H9 (cell line): ENCODE results near the gene THAP11. TPM values are rescaled to one million over a fixed set of nuclear protein-coding genes. Genes with fewer than 3 reads are reported as not detected.

Experiments used
- DNase-seq: peaks from one replicate; pipeline ENCODE4 v3.0.0-alpha.2; 2017
- H2AFZ ChIP-seq: one replicate; pipeline ENCODE4 v1.6.1; 2013; ENCODE audit warnings: mild to moderate bottlenecking, low read length, control low read depth, moderate library complexity
- H2AK5ac ChIP-seq: 2 replicates; pipeline ENCODE4 v1.6.1; 2013; ENCODE audit warnings: low read length, control low read depth, mixed read lengths; ENCODE audit not compliant: insufficient read length
- H2BK120ac ChIP-seq: one replicate; pipeline ENCODE4 v1.6.1; 2013; ENCODE audit warnings: low read depth, mild to moderate bottlenecking, low read length, control low read depth, inconsistent platforms; ENCODE audit not compliant: poor library complexity, severe bottlenecking
- H2BK12ac ChIP-seq: 2 replicates; pipeline ENCODE4 v1.6.1; 2013; ENCODE audit warnings: low read length, control low read depth, mixed read lengths, low read depth; ENCODE audit not compliant: insufficient read length
- H2BK15ac ChIP-seq: 2 replicates; pipeline ENCODE4 v1.6.1; 2013; ENCODE audit warnings: low read depth, low read length, control low read depth
- H2BK20ac ChIP-seq: one replicate; pipeline ENCODE4 v1.6.1; 2013; ENCODE audit warnings: low read depth, mild to moderate bottlenecking, low read length, control low read depth, inconsistent platforms; ENCODE audit not compliant: poor library complexity, severe bottlenecking
- H2BK5ac ChIP-seq: 2 replicates; pipeline ENCODE4 v1.6.1; 2013; ENCODE audit warnings: low read length, control low read depth, mixed read lengths; ENCODE audit not compliant: insufficient read length
- H3K14ac ChIP-seq: 2 replicates; pipeline ENCODE4 v1.6.1; 2013; ENCODE audit warnings: low read length, control low read depth; ENCODE audit not compliant: insufficient read depth
- H3K18ac ChIP-seq: 2 replicates; pipeline ENCODE4 v1.6.1; 2013; ENCODE audit warnings: low read depth, mild to moderate bottlenecking, mixed read lengths, low read length, control low read depth; ENCODE audit not compliant: insufficient read length
- H3K23ac ChIP-seq: 2 replicates; pipeline ENCODE4 v1.6.1; 2013; ENCODE audit warnings: low read length, control low read depth, mixed read lengths, low read depth; ENCODE audit not compliant: insufficient read length
- H3K23me2 ChIP-seq: 2 replicates; pipeline ENCODE4 v1.6.1; 2013; ENCODE audit warnings: low read depth, mild to moderate bottlenecking, mixed read lengths, low read length, control low read depth; ENCODE audit not compliant: insufficient read length, poor library complexity, severe bottlenecking
- H3K27ac ChIP-seq: 2 replicates; pipeline ENCODE4 v1.5.1; 2013; ENCODE audit warnings: low read length, control low read depth, mixed read lengths, low read depth; ENCODE audit not compliant: insufficient read length
- H3K27me3 ChIP-seq: 2 replicates; pipeline ENCODE4 v1.6.1; 2013; ENCODE audit warnings: low read length, control low read depth, inconsistent platforms; ENCODE audit not compliant: insufficient read depth
- H3K4ac ChIP-seq: 2 replicates; pipeline ENCODE4 v1.6.1; 2013; ENCODE audit warnings: low read depth, mild to moderate bottlenecking, control low read depth, inconsistent platforms, low read length, moderate library complexity
- H3K4me1 ChIP-seq: 2 replicates; pipeline ENCODE4 v1.6.1; 2013; ENCODE audit warnings: low read length, control low read depth, inconsistent platforms; ENCODE audit not compliant: insufficient read depth
- H3K4me2 ChIP-seq: 2 replicates; pipeline ENCODE4 v1.6.1; 2013; ENCODE audit warnings: low read length, control low read depth, mixed read lengths; ENCODE audit not compliant: insufficient read length, insufficient read depth
- H3K56ac ChIP-seq: 2 replicates; pipeline ENCODE4 v1.6.1; 2013; ENCODE audit warnings: low read depth, mild to moderate bottlenecking, mixed read lengths, low read length, control low read depth; ENCODE audit not compliant: insufficient read length
- H3K79me1 ChIP-seq: 2 replicates; pipeline ENCODE4 v1.6.1; 2013; ENCODE audit warnings: low read depth, mild to moderate bottlenecking, moderate library complexity, low read length, control low read depth, inconsistent platforms; ENCODE audit not compliant: insufficient read depth, poor library complexity, severe bottlenecking
- H3K79me2 ChIP-seq: 2 replicates; pipeline ENCODE4 v1.6.1; 2013; ENCODE audit warnings: low read length, control low read depth, inconsistent platforms; ENCODE audit not compliant: insufficient read depth
- H3K9ac ChIP-seq: 2 replicates; pipeline ENCODE4 v1.6.1; 2013; ENCODE audit warnings: low read length, control low read depth, mixed read lengths; ENCODE audit not compliant: insufficient read length; ENCODE audit errors: extremely low read depth
- H3K9me3 ChIP-seq: one replicate; pipeline ENCODE4 v1.6.1; 2013; ENCODE audit warnings: low read depth, low read length, inconsistent platforms; ENCODE audit not compliant: control insufficient read depth
- H3T11ph ChIP-seq: one replicate; pipeline ENCODE4 v1.6.1; 2013; ENCODE audit warnings: mild to moderate bottlenecking, low read length, control low read depth, inconsistent platforms
- H4K20me1 ChIP-seq: one replicate; pipeline ENCODE4 v1.6.1; 2013; ENCODE audit not compliant: control insufficient read depth, insufficient read length, insufficient read depth
- H4K5ac ChIP-seq: 2 replicates; pipeline ENCODE4 v1.6.1; 2013; ENCODE audit warnings: low read depth, mild to moderate bottlenecking, mixed read lengths, low read length, control low read depth; ENCODE audit not compliant: insufficient read length
- H4K8ac ChIP-seq: replicated peaks from 2 replicates; pipeline ENCODE4 v1.6.1; 2013; ENCODE audit warnings: low read length, control low read depth, mixed read lengths, low read depth; ENCODE audit not compliant: insufficient read length
- H4K91ac ChIP-seq: 2 replicates; pipeline ENCODE4 v1.6.1; 2013; ENCODE audit warnings: low read depth, mild to moderate bottlenecking, moderate library complexity, mixed read lengths, low read length, control low read depth; ENCODE audit not compliant: insufficient read length
- H3K27ac Mint-ChIP-seq, 3 experiments: 2 replicates in 2 of 3; 3 replicates in 1 of 3; pipeline ENCODE4 v1.8.0; 2020 to 2021; ENCODE audit warnings: mixed read lengths in 3 of 3, mild to moderate bottlenecking in 1 of 3, moderate library complexity in 1 of 3
- H3K27me3 Mint-ChIP-seq: 2 replicates; pipeline ENCODE4 v1.8.0; 2021; ENCODE audit warnings: low read depth, mild to moderate bottlenecking, moderate library complexity, mixed read lengths
- H3K36me3 Mint-ChIP-seq, 3 experiments: 2 replicates in 2 of 3; 3 replicates in 1 of 3; pipeline ENCODE4 v1.8.0; 2020 to 2021; ENCODE audit warnings: low read depth in 3 of 3, mixed read lengths in 3 of 3; ENCODE audit not compliant: insufficient read depth in 1 of 3
- H3K4me1 Mint-ChIP-seq, 2 experiments: 2 replicates each; pipeline ENCODE4 v1.8.0; 2020; ENCODE audit warnings: mixed read lengths in 2 of 2
- H3K4me3 Mint-ChIP-seq, 2 experiments: 2 replicates in 1 of 2; 3 replicates in 1 of 2; pipeline ENCODE4 v1.8.0; 2020 to 2021; ENCODE audit warnings: mild to moderate bottlenecking in 2 of 2, mixed read lengths in 2 of 2, moderate library complexity in 1 of 2
- H3K9me3 Mint-ChIP-seq, 2 experiments: 2 replicates in 1 of 2; 3 replicates in 1 of 2; pipeline ENCODE4 v1.8.0; 2020; ENCODE audit warnings: mild to moderate bottlenecking in 2 of 2, mixed read lengths in 2 of 2, moderate library complexity in 1 of 2
- WGBS: extraction: QIAGEN DNeasy Blood & Tissue Kit; methylation state at CpG from one replicate; pipeline ENCODE4 v1.1.7; 2013; ENCODE audit warnings: missing lambda C conversion rate, low lambda C conversion rate, mixed read lengths; ENCODE audit not compliant: insufficient read length; ENCODE audit errors: extremely low coverage; 5-methylcytosine and 5-hydroxymethylcytosine counted together
- total RNA-seq: library from RNA; stranded (reverse); gene quantifications from 2 replicates; pipeline ENCODE4 v1.2.1, GENCODE V29; 2021
- TF ChIP-seq, protein P1 (sequence below): fragments of 200-600 bp; sonication (generic); conservative IDR thresholded peaks from 3 replicates; pipeline ENCODE4 v1.8.0; 2021; ENCODE audit warnings: antibody characterized with exemption, mild to moderate bottlenecking

The THAP11 gene
- total RNA-seq, 1 experiment from 2014 or later = 48.9 TPM

DNA sequence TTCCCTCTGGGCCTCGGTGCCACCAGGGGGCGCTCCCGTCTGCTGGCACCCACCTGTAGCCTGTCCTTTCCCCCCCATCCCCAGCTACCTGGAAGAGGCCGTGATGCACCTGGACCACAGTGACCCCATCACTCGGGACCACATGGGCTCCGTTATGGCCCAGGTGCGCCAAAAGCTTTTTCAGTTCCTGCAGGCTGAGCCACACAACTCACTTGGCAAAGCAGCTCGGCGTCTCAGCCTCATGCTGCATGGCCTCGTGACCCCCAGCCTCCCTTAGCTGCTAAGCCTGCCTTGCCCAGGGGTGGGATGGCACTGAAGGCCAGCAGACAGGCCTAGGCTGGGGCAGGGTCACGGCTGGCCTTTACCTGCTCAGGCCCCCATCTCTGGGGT lies 41.7 kb downstream of the THAP11 start:
- Mint-ChIP-seq H3K4me1 (peaks cover 13 to 28% of the 10 kb centered on the region in 2 experiments), H3K9me3 (no peaks in the 10 kb centered on the region), H3K27me3 (no peaks in the 10 kb centered on the region; the same call in none of the 2 replicates), H3K27ac (no peak overlapping the region; a peak in 1 of 7 replicates), H3K36me3 (peaks cover 25 to 50% (median 49%) of the 10 kb centered on the region in 3 experiments), H3K4me3 (peak overlapping the region in 1 of 2 experiments; percentile 38; a peak in 1 of 5 replicates)
- Histone ChIP-seq H3K9ac (no peak overlapping the region), H3K14ac (no peak overlapping the region), H3K79me2 (no peaks in the 10 kb centered on the region), H3K4ac (no peak overlapping the region), H2BK12ac (no peak overlapping the region), H2AFZ (no peak overlapping the region), H3K56ac (no peak overlapping the region), H3K79me1 (no peaks in the 10 kb centered on the region), H3K18ac (no peak overlapping the region), H3K9me3 (no peaks in the 10 kb centered on the region), H2BK15ac (no peak overlapping the region), H3T11ph (no peak overlapping the region), H3K27me3 (no peaks in the 10 kb centered on the region), H3K4me1 (no peaks in the 10 kb centered on the region), H4K20me1 (no peaks in the 10 kb centered on the region), H4K91ac (no peak overlapping the region), H3K4me2 (no peak overlapping the region), H3K23me2 (no peaks in the 10 kb centered on the region), H2BK120ac (no peak overlapping the region), H3K27ac (no peak overlapping the region), H2BK5ac (no peak overlapping the region), H2AK5ac (no peak overlapping the region), H2BK20ac (no peak overlapping the region), H4K8ac (no peak overlapping the region), H4K5ac (no peak overlapping the region), H3K23ac (no peak overlapping the region)
- TF ChIP-seq, protein P1, sequence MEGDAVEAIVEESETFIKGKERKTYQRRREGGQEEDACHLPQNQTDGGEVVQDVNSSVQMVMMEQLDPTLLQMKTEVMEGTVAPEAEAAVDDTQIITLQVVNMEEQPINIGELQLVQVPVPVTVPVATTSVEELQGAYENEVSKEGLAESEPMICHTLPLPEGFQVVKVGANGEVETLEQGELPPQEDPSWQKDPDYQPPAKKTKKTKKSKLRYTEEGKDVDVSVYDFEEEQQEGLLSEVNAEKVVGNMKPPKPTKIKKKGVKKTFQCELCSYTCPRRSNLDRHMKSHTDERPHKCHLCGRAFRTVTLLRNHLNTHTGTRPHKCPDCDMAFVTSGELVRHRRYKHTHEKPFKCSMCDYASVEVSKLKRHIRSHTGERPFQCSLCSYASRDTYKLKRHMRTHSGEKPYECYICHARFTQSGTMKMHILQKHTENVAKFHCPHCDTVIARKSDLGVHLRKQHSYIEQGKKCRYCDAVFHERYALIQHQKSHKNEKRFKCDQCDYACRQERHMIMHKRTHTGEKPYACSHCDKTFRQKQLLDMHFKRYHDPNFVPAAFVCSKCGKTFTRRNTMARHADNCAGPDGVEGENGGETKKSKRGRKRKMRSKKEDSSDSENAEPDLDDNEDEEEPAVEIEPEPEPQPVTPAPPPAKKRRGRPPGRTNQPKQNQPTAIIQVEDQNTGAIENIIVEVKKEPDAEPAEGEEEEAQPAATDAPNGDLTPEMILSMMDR = peak; percentile 94
- WGBS = no CpG with 5 or more reads among the region's 11 CpGs
- DNase-seq = peak; percentile 86
